DMS79 (cell line): ENCODE data around the gene ZG16.
"Not testable (repeated sequence)": the region's sequence is repeated elsewhere in the genome, so short reads cannot be mapped to it uniquely, and the experiment has no call there.

Experiments
- DNase-seq: peaks from one replicate; lab custom pipeline; 2025; lab: John Stamatoyannopoulos, UW

The ZG16 gene

GRCh38 chr16:29787155-29787554 lies 9.1 kb downstream of the ZG16 start:
- DNase-seq = not testable (repeated sequence)

- no peak for DNase-seq
These were observed 11.7 kb downstream of the ZG16 start for GRCh38 chr16:29789775-29790182.

GRCh38 chr16:29790183-29790948 lies 12.3 kb downstream of the ZG16 start, which contains the start of gene KIF22:
TSS of gene KIF22 (plus strand) at chr16:29790751. CDS start at chr16:29790760, 9 bp downstream.
- peak; percentile 96 for DNase-seq

- no peak for DNase-seq
These were observed 13.1 kb downstream of the ZG16 start for GRCh38 chr16:29790949-29791844.

- no peak for DNase-seq
These were observed 14.1 kb downstream of the ZG16 start for GRCh38 chr16:29791845-29792807.

- DNase-seq = not testable (repeated sequence)
These were observed 15.1 kb downstream of the ZG16 start for GRCh38 chr16:29793153-29793552.

- no peak for DNase-seq
These were observed 16.2 kb downstream of the ZG16 start for GRCh38 chr16:29794231-29794710.

- DNase-seq = no peak
These were observed 24.4 kb downstream of the ZG16 start for GRCh38 chr16:29802416-29802935.

- no peak for DNase-seq
These were observed 26.0 kb downstream of the ZG16 start for GRCh38 chr16:29804020-29804419.

GRCh38 chr16:29804455-29805231 lies 26.6 kb downstream of the ZG16 start:
- peak; percentile 48 for DNase-seq

GRCh38 chr16:29805232-29806098 lies 27.4 kb downstream of the ZG16 start:
- peak; percentile 99 for DNase-seq

GRCh38 chr16:29806099-29806579 lies 28.1 kb downstream of the ZG16 start, which contains the start of gene MAZ:
TSS of gene MAZ (plus strand) at chr16:29806529. CDS start at chr16:29806702, 173 bp downstream.
- peak; percentile 95 for DNase-seq

- DNase-seq = peak; percentile 60
These were observed 28.8 kb downstream of the ZG16 start for GRCh38 chr16:29806641-29807425.

- DNase-seq = peak; percentile 80
These were observed 29.6 kb downstream of the ZG16 start for GRCh38 chr16:29807426-29808218.

- DNase-seq = no peak
These were observed 30.3 kb downstream of the ZG16 start for GRCh38 chr16:29808219-29808900.

- DNase-seq = no peak
These were observed 31.1 kb downstream of the ZG16 start for GRCh38 chr16:29809031-29809747.
